Measurements from ENCODE around the gene CEACAM19. TPM values are rescaled to one million over a fixed set of nuclear protein-coding genes. Genes with fewer than 3 reads are reported as not detected.
"Not testable (repeated sequence)": the region's sequence is repeated elsewhere in the genome, so short reads cannot be mapped to it uniquely, and the experiment has no call there.

The CEACAM19 gene
- polyA plus RNA-seq, 4 donors: 9.0 to 27.2 (median 14.3) TPM

GRCh38 chr19:44697670-44698034, 26.4 kb downstream of the CEACAM19 start:
- no peak for DNase-seq (ENCODE audit: low read depth in 4 of 4, low spot score in 3 of 4)

- DNase-seq (ENCODE audit: low read depth in 4 of 4, low spot score in 3 of 4): no peak
Measured at GRCh38 chr19:44698492-44699201, 27.4 kb downstream of the CEACAM19 start, which contains the start of gene CEACAM16. TSS of gene CEACAM16 (plus strand) at chr19:44699151. CDS start at chr19:44701457, 2,306 bp downstream.

- no peak for DNase-seq (ENCODE audit: low read depth in 4 of 4, low spot score in 3 of 4)
Measured at GRCh38 chr19:44700547-44700946, 29.3 kb downstream of the CEACAM19 start.

- no peak for DNase-seq (ENCODE audit: low read depth in 4 of 4, low spot score in 3 of 4)
Measured at GRCh38 chr19:44701228-44701627, 29.9 kb downstream of the CEACAM19 start.

GRCh38 chr19:44702551-44703176, 31.4 kb downstream of the CEACAM19 start:
- DNase-seq (ENCODE audit: low read depth in 4 of 4, low spot score in 3 of 4): no peak

- no peak for DNase-seq (ENCODE audit: low read depth in 4 of 4, low spot score in 3 of 4)
Measured at GRCh38 chr19:44703336-44704078, 32.2 kb downstream of the CEACAM19 start.

GRCh38 chr19:44704982-44705381, 33.7 kb downstream of the CEACAM19 start:
- no peak for DNase-seq (ENCODE audit: low read depth in 4 of 4, low spot score in 3 of 4)

GRCh38 chr19:44705502-44706010, 34.3 kb downstream of the CEACAM19 start:
- no peak for DNase-seq (ENCODE audit: low read depth in 4 of 4, low spot score in 3 of 4)

- DNase-seq (ENCODE audit: low read depth in 4 of 4, low spot score in 3 of 4): no peak
Measured at GRCh38 chr19:44706506-44707236, 35.4 kb downstream of the CEACAM19 start.

- DNase-seq (ENCODE audit: low read depth in 4 of 4, low spot score in 3 of 4): no peak
Measured at GRCh38 chr19:44707794-44708193, 36.5 kb downstream of the CEACAM19 start.

GRCh38 chr19:44708940-44709339, 37.7 kb downstream of the CEACAM19 start:
- DNase-seq (ENCODE audit: low read depth in 4 of 4, low spot score in 3 of 4): no peak

- DNase-seq (ENCODE audit: low read depth in 4 of 4, low spot score in 3 of 4): not testable (repeated sequence)
Measured at GRCh38 chr19:44709434-44710266, 38.4 kb downstream of the CEACAM19 start.

GRCh38 chr19:44710483-44710882, 39.2 kb downstream of the CEACAM19 start:
- no peak for DNase-seq (ENCODE audit: low read depth in 4 of 4, low spot score in 3 of 4)

GRCh38 chr19:44712864-44713515, 41.7 kb downstream of the CEACAM19 start:
- no peak for DNase-seq (ENCODE audit: low read depth in 4 of 4, low spot score in 3 of 4)

- no peak for DNase-seq (ENCODE audit: low read depth in 4 of 4, low spot score in 3 of 4)
Measured at GRCh38 chr19:44714597-44715169, 43.4 kb downstream of the CEACAM19 start.

GRCh38 chr19:44717603-44718002, 46.3 kb downstream of the CEACAM19 start:
- DNase-seq (ENCODE audit: low read depth in 4 of 4, low spot score in 3 of 4): no peak

- peak; percentile 77 to 86 (median 80) for DNase-seq (ENCODE audit: low read depth in 4 of 4, low spot score in 3 of 4)
Measured at GRCh38 chr19:44718441-44719261, 47.4 kb downstream of the CEACAM19 start.

GRCh38 chr19:44719262-44719701, 48.0 kb downstream of the CEACAM19 start:
- no peak for DNase-seq (ENCODE audit: low read depth in 4 of 4, low spot score in 3 of 4)

All from left renal pelvis (tissue), 4 donors.